ENCODE data around the gene MCF2L2. TPM values are rescaled to one million over a fixed set of nuclear protein-coding genes. Genes with fewer than 3 reads are reported as not detected.

The MCF2L2 gene
- total and polyA plus RNA-seq, 10 donors: 0.46 to 37.7 (median 17.6) TPM

DNA sequence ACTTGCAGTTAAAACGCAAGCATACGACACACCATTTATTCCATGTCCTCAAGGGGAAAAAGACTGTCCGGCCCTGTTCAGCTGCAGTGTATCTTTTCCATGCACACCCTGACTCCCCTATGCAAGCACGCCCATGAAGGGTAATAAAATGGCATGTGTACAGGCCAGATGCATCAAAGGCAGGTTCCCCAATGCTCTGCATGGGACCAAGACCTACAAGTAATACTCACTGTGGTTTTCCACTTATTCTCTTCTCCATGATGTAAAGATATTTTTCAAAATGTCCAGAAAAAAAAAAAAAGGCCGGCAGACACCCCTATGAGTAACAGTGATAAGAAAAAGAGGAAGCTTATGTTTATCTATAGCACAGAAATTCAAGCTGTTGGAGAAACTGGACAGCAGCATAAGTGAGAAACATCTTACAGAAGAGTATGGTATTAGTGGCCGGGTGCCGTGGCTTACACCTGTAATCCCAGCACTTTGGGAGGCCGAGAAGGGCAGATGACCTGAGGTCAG lies 70.8 kb downstream of the MCF2L2 start:
- no peak overlapping the region for H3K27ac ChIP-seq
- no peaks in the 10 kb centered on the region for H3K9me3 ChIP-seq
- TF ChIP-seq POLR2AphosphoS5 (IDR thresholded peaks at IDR 0.05) (no peak), POLR2A (IDR thresholded peaks at IDR 0.05) (no peak)
- TF ChIP-seq, protein P1, sequence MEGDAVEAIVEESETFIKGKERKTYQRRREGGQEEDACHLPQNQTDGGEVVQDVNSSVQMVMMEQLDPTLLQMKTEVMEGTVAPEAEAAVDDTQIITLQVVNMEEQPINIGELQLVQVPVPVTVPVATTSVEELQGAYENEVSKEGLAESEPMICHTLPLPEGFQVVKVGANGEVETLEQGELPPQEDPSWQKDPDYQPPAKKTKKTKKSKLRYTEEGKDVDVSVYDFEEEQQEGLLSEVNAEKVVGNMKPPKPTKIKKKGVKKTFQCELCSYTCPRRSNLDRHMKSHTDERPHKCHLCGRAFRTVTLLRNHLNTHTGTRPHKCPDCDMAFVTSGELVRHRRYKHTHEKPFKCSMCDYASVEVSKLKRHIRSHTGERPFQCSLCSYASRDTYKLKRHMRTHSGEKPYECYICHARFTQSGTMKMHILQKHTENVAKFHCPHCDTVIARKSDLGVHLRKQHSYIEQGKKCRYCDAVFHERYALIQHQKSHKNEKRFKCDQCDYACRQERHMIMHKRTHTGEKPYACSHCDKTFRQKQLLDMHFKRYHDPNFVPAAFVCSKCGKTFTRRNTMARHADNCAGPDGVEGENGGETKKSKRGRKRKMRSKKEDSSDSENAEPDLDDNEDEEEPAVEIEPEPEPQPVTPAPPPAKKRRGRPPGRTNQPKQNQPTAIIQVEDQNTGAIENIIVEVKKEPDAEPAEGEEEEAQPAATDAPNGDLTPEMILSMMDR (IDR thresholded peaks at IDR 0.05 in 8 of 11, conservative IDR thresholded peaks at IDR 0.05 in 3 of 11): no peak
- DNase-seq: no peak
- H3K4me1 ChIP-seq: peaks cover 0 to 5% (median 0%) of the 10 kb centered on the region in 6 donors
- WGBS, 5 donors: 69 to 84% (median 73%) methylated on average over 8 of the region's 8 CpGs
- intact Hi-C loops (cut with DNase I; ENCODE audit: low total_unique reads): no loop called here
- no peaks in the 10 kb centered on the region for H3K36me3 ChIP-seq
- no peaks in the 10 kb centered on the region for H3K27me3 ChIP-seq (replicated peaks in 1 of 7)
- no peak overlapping the region for H3K4me3 ChIP-seq

GRCh38 chr3:183356920-183357319 lies 71.5 kb downstream of the MCF2L2 start:
- Histone ChIP-seq H3K36me3 (no peaks in the 10 kb centered on the region), H3K27me3 (replicated peaks in 1 of 7) (peaks cover 0 to 4% (median 0%) of the 10 kb centered on the region in 7 donors), H3K4me3 (no peak overlapping the region), H3K4me1 (peaks cover 0 to 5% (median 0%) of the 10 kb centered on the region in 6 donors), H3K9me3 (no peaks in the 10 kb centered on the region), H3K27ac (no peak overlapping the region)
- TF ChIP-seq POLR2A (IDR thresholded peaks at IDR 0.05) (no peak), POLR2AphosphoS5 (IDR thresholded peaks at IDR 0.05) (no peak)
- TF ChIP-seq, protein P1 (IDR thresholded peaks at IDR 0.05 in 8 of 11, conservative IDR thresholded peaks at IDR 0.05 in 3 of 11): no peak
- DNase-seq: no peak
- intact Hi-C loops (cut with DNase I; ENCODE audit: low total_unique reads): no loop called here

GRCh38 chr3:183354874-183355273 lies 73.5 kb downstream of the MCF2L2 start:
- Histone ChIP-seq H3K9me3 (no peaks in the 10 kb centered on the region), H3K27me3 (replicated peaks in 1 of 7) (peaks cover 0 to 6% (median 0%) of the 10 kb centered on the region in 7 donors), H3K4me3 (no peak overlapping the region), H3K27ac (no peak overlapping the region), H3K36me3 (no peaks in the 10 kb centered on the region), H3K4me1 (peaks cover 0 to 11% (median 0%) of the 10 kb centered on the region in 6 donors)
- DNase-seq: no peak
- TF ChIP-seq, protein P1 (IDR thresholded peaks at IDR 0.05 in 8 of 11, conservative IDR thresholded peaks at IDR 0.05 in 3 of 11): no peak
- no peak for TF ChIP-seq POLR2AphosphoS5 (IDR thresholded peaks at IDR 0.05)
- TF ChIP-seq POLR2A (IDR thresholded peaks at IDR 0.05): no peak
- intact Hi-C loops (cut with DNase I; ENCODE audit: low total_unique reads): no loop called here
- WGBS, 5 donors: 86 to 100% (median 93%) methylated on average over 1 of the region's 1 CpG

DNA sequence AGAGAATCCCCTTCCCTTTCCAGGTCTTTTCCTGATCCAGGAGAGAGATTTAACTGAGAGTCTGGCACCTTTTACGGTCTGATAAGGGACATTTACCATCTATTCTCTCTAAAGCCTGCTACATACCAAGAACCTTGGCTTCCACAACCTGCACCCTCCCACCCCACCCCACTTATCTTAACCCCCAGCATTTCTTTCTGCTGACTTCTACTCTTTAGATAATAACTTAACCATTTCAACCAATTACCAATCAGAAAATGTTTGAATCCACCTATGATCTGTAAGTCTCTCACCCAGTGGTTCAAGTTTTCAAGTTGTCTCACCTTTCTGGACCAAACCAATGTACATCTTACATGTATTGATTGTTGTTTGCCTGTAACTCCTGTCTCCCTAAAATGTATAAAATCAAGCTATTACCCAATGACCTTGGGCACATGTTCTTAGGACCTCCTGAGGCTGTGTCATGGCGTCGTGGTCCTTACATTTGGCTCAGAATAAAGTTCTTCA lies 74.0 kb downstream of the MCF2L2 start:
- no peaks in the 10 kb centered on the region for H3K9me3 ChIP-seq
- no peak for DNase-seq
- peaks cover 0 to 6% (median 0%) of the 10 kb centered on the region in 7 donors for H3K27me3 ChIP-seq (replicated peaks in 1 of 7)
- intact Hi-C loops (cut with DNase I; ENCODE audit: low total_unique reads): no loop called here
- WGBS, 5 donors: 80 to 94% (median 90%) methylated on average over 3 of the region's 3 CpGs
- no peaks in the 10 kb centered on the region for H3K36me3 ChIP-seq
- H3K4me1 ChIP-seq: peaks cover 0 to 14% (median 0%) of the 10 kb centered on the region in 6 donors
- no peak overlapping the region for H3K27ac ChIP-seq
- TF ChIP-seq POLR2A (IDR thresholded peaks at IDR 0.05) (no peak), POLR2AphosphoS5 (IDR thresholded peaks at IDR 0.05) (no peak)
- TF ChIP-seq, protein P1 (IDR thresholded peaks at IDR 0.05 in 8 of 11, conservative IDR thresholded peaks at IDR 0.05 in 3 of 11): no peak
- no peak overlapping the region for H3K4me3 ChIP-seq

All from spleen (tissue), 11 donors.